D721Med (cell line): ENCODE measurements around the gene DECR2.

Experiments used
- DNase-seq: peaks from one replicate; pipeline ENCODE4 v3.0.0; 2011; ENCODE audit warnings: low spot score; ENCODE audit not compliant: insufficient read length
- FAIRE-seq: peaks from 2 replicates; lab custom pipeline; 2011; peaks lifted over from hg19 to GRCh38; lab: Jason Lieb, UNC
- CTCF ChIP-seq: IDR thresholded peaks from 2 replicates; pipeline ENCODE4 v1.5.1; 2012; ENCODE audit warnings: mild to moderate bottlenecking, control low read depth; ENCODE audit not compliant: insufficient read depth; ENCODE audit errors: missing control alignments

DECR2 gene

GRCh38 chr16:363766-364490 lies 37.8 kb upstream of the DECR2 start:
- no peak for TF ChIP-seq CTCF
- FAIRE-seq = no peak
- DNase-seq = no peak

GRCh38 chr16:364595-365491 lies 36.8 kb upstream of the DECR2 start:
- DNase-seq (no peak), FAIRE-seq (no peak)
- no peak for TF ChIP-seq CTCF

GRCh38 chr16:366476-366875 lies 35.2 kb upstream of the DECR2 start:
- TF ChIP-seq CTCF = no peak
- DNase-seq (no peak), FAIRE-seq (no peak)

- no peak for FAIRE-seq
- TF ChIP-seq CTCF = no peak
- no peak for DNase-seq
These were observed 34.3 kb upstream of the DECR2 start for GRCh38 chr16:367333-367903.

- TF ChIP-seq CTCF = no peak
- FAIRE-seq (no peak), DNase-seq (no peak)
These were observed 33.1 kb upstream of the DECR2 start for GRCh38 chr16:368388-369158.

GRCh38 chr16:369275-369865 lies 32.3 kb upstream of the DECR2 start:
- TF ChIP-seq CTCF = no peak
- no peak for DNase-seq
- FAIRE-seq = no peak
